GM19455 (cell line): Measurements from ENCODE around the gene PHLDA3.
"Not testable (repeated sequence)": the region's sequence is repeated elsewhere in the genome, so short reads cannot be mapped to it uniquely, and the experiment has no call there.

Experiments
- ATAC-seq: cut with Tn5 transposase; IDR thresholded peaks from one replicate; pipeline ENCODE4 v1.9.1; 2021; ENCODE audit not compliant: unreplicated experiment

The PHLDA3 gene

GRCh38 chr1:201488830-201489589, 20.0 kb upstream of the PHLDA3 start:
- no peak for ATAC-seq

- no peak for ATAC-seq
These were observed 18.8 kb upstream of the PHLDA3 start for GRCh38 chr1:201487742-201488141.

- no peak for ATAC-seq
These were observed 17.2 kb upstream of the PHLDA3 start for GRCh38 chr1:201486187-201486586.

GRCh38 chr1:201485184-201485774, 16.3 kb upstream of the PHLDA3 start:
- ATAC-seq: no peak

- ATAC-seq: no peak
These were observed 14.5 kb upstream of the PHLDA3 start for GRCh38 chr1:201483373-201483949.

- no peak for ATAC-seq
These were observed 13.8 kb upstream of the PHLDA3 start for GRCh38 chr1:201482755-201483154.

GRCh38 chr1:201481761-201482493, 12.9 kb upstream of the PHLDA3 start:
- ATAC-seq: peak; percentile 74

- ATAC-seq: no peak
These were observed 12.0 kb upstream of the PHLDA3 start for GRCh38 chr1:201481004-201481380.

GRCh38 chr1:201480231-201481003, 11.4 kb upstream of the PHLDA3 start:
- ATAC-seq: peak; percentile 68

GRCh38 chr1:201479201-201479730, 10.3 kb upstream of the PHLDA3 start:
- ATAC-seq: no peak

- ATAC-seq: not testable (repeated sequence)
These were observed 9.7 kb upstream of the PHLDA3 start for GRCh38 chr1:201478666-201479065.

GRCh38 chr1:201476670-201477344, 7.8 kb upstream of the PHLDA3 start:
- no peak for ATAC-seq

GRCh38 chr1:201475915-201476669, 7.1 kb upstream of the PHLDA3 start:
- ATAC-seq: no peak

GRCh38 chr1:201475130-201475529, 6.1 kb upstream of the PHLDA3 start:
- ATAC-seq: no peak

- no peak for ATAC-seq
These were observed 4.3 kb upstream of the PHLDA3 start for GRCh38 chr1:201473296-201473695.

GRCh38 chr1:201472321-201472720, 3.3 kb upstream of the PHLDA3 start:
- ATAC-seq: not testable (repeated sequence)

- no peak for ATAC-seq
These were observed 2.8 kb upstream of the PHLDA3 start for GRCh38 chr1:201471772-201472171.

GRCh38 chr1:201470581-201470980, 1.6 kb upstream of the PHLDA3 start:
- no peak for ATAC-seq

- ATAC-seq: no peak
These were observed 672 bp upstream of the PHLDA3 start for GRCh38 chr1:201469645-201470074.
